Body of pancreas (tissue), 4 donors: Measurements from ENCODE around the gene NDFIP1. TPM values are rescaled to one million over a fixed set of nuclear protein-coding genes. Genes with fewer than 3 reads are reported as not detected.
A peak's percentile ranks its signal among the peaks of the same experiment; 100 is the strongest.

Experiments
- ATAC-seq: fragments of 150-250 bp; one replicate; pipeline ENCODE4 v1.9.1; 2016
- DNase-seq, 4 donors: peaks; one replicate each; pipeline ENCODE4 v3.0.0-alpha.2; 2019
- H3K27ac ChIP-seq, 4 donors: fragments of 200-600 bp; sonication (generic); 1 replicate in 3 of 4; 2 replicates in 1 of 4; pipeline versions ENCODE4 v1.5.1 to v1.6.1; 2016 to 2019; ENCODE audit warnings: mild to moderate bottlenecking in 1 of 4, mixed read lengths in 1 of 4, moderate library complexity in 1 of 4
- H3K27me3 ChIP-seq, 2 donors: fragments of 200-600 bp; sonication (generic); one replicate each; pipeline ENCODE4 v1.6.0; 2016; ENCODE audit warnings: mild to moderate bottlenecking in 1 of 2
- H3K36me3 ChIP-seq, 2 donors: fragments of 200-600 bp; sonication (generic); replicated peaks in 1 of 2; 2 replicates each; pipeline ENCODE4 v1.5.1; 2016; ENCODE audit warnings: low read depth in 2 of 2; ENCODE audit not compliant: insufficient read depth in 1 of 2
- H3K4me1 ChIP-seq: fragments of 200-600 bp; sonication (generic); one replicate; pipeline ENCODE4 v1.6.0; 2016
- H3K4me3 ChIP-seq, 2 donors: fragments of 200-600 bp; sonication (generic); 1 replicate in 1 of 2; 2 replicates in 1 of 2; pipeline ENCODE4 v1.5.1; 2016 to 2019
- H3K9me3 ChIP-seq, 3 donors: fragments of 200-600 bp; sonication (generic); 1 replicate in 2 of 3; 2 replicates in 1 of 3; pipeline ENCODE4 v1.5.1; 2016
- CTCF ChIP-seq, 7 experiments: fragments of 450-650 bp in 4 of 7; fragments of 200-600 bp in 3 of 7; sonication (generic) in 3 of 7; IDR thresholded peaks; one replicate each; pipeline ENCODE4 v1.5.1; 2016 to 2019; ENCODE audit warnings: antibody characterized with exemption in 7 of 7
- POLR2A ChIP-seq, 3 donors: fragments of 450-650 bp; IDR thresholded peaks; one replicate each; pipeline ENCODE4 v1.6.1; 2016; ENCODE audit warnings: antibody characterized with exemption in 3 of 3, mild to moderate bottlenecking in 2 of 3
- WGBS, 2 donors: methylation state at CpG; one replicate each; pipeline ENCODE4 v1.1.5; 2017; 5-methylcytosine and 5-hydroxymethylcytosine counted together
- intact Hi-C: fragments of 100-400 bp; cut with DNase I; formaldehyde crosslinking; loops from one replicate; pipeline ENCODE4 v1.15.1; 2023
- total RNA-seq, 2 donors: library from RNA; depleted of rRNA; stranded (reverse); fragments of >200 nt; gene quantifications; one replicate each; pipeline ENCODE4 v1.1.0, GENCODE V29; 2016

Gene NDFIP1
- total RNA-seq, 2 donors from 2014 or later, result 39.7 to 58.3 TPM

- no peak overlapping the region for H3K27ac ChIP-seq
- DNase-seq (no peak), ATAC-seq (no peak)
- peaks cover 10% of the 10 kb centered on the region for H3K4me1 ChIP-seq
- intact Hi-C loops, result no loop called here
- H3K36me3 ChIP-seq, result no peaks in the 10 kb centered on the region
- no peak overlapping the region for H3K4me3 ChIP-seq
- 35 to 41% methylated on average over 4 of the region's 4 CpGs for WGBS, 2 donors
- no peaks in the 10 kb centered on the region for H3K27me3 ChIP-seq
- H3K9me3 ChIP-seq, result no peaks in the 10 kb centered on the region
- no peak for TF ChIP-seq CTCF (IDR thresholded peaks at IDR 0.05)
- no peak for TF ChIP-seq POLR2A (IDR thresholded peaks at IDR 0.05)
These were observed 4.1 kb upstream of the NDFIP1 start for GRCh38 chr5:142104491-142104890.

- peak in 1 of 4 donors; percentile 28 for DNase-seq
- H3K36me3 ChIP-seq, result no peaks in the 10 kb centered on the region
- no peak overlapping the region for H3K4me3 ChIP-seq
- peaks cover 20% of the 10 kb centered on the region for H3K4me1 ChIP-seq
- 79 to 88% methylated on average over 3 of the region's 3 CpGs for WGBS, 2 donors
- no peaks in the 10 kb centered on the region for H3K27me3 ChIP-seq
- no peaks in the 10 kb centered on the region for H3K9me3 ChIP-seq
- no peak overlapping the region for H3K27ac ChIP-seq
- TF ChIP-seq CTCF (IDR thresholded peaks at IDR 0.05) (no peak), POLR2A (IDR thresholded peaks at IDR 0.05) (no peak)
- intact Hi-C loops, result no loop called here
- no peak for ATAC-seq
These were observed 2.5 kb upstream of the NDFIP1 start for GRCh38 chr5:142106061-142106460.

GRCh38 chr5:142107036-142107735 lies 1.4 kb upstream of the NDFIP1 start:
- DNase-seq (no peak), ATAC-seq (no peak)
- H3K4me3 ChIP-seq, result no peak overlapping the region
- H3K9me3 ChIP-seq, result no peaks in the 10 kb centered on the region
- no peaks in the 10 kb centered on the region for H3K27me3 ChIP-seq
- TF ChIP-seq POLR2A (IDR thresholded peaks at IDR 0.05), result no peak
- no peak for TF ChIP-seq CTCF (IDR thresholded peaks at IDR 0.05)
- 89 to 93% methylated on average over 2 of the region's 2 CpGs for whole genome bisulfite sequencing, 2 donors
- no peaks in the 10 kb centered on the region for H3K36me3 ChIP-seq
- H3K4me1 ChIP-seq, result peaks cover 30% of the 10 kb centered on the region
- no peak overlapping the region for H3K27ac ChIP-seq
- intact Hi-C loops, result no loop called here

GRCh38 chr5:142107736-142108431 lies 695 bp upstream of the NDFIP1 start:
- DNase-seq, result no peak
- ATAC-seq, result no peak
- Histone ChIP-seq H3K27me3 (no peaks in the 10 kb centered on the region), H3K4me3 (no peak overlapping the region), H3K9me3 (no peaks in the 10 kb centered on the region), H3K27ac (peak overlapping the region; percentile 97 to 100 (median 98)), H3K4me1 (peaks cover 30% of the 10 kb centered on the region), H3K36me3 (no peaks in the 10 kb centered on the region)
- intact Hi-C loops, result no loop called here
- 65 to 69% methylated on average over 11 of the region's 11 CpGs for WGBS, 2 donors
- TF ChIP-seq CTCF (IDR thresholded peaks at IDR 0.05) (no peak), POLR2A (IDR thresholded peaks at IDR 0.05) (no peak)
